GM12873 (cell line): ENCODE data around the gene CALM1.

ENCODE experiments used
- TF ChIP-seq, protein P1 (sequence below): IDR thresholded peaks from 2 replicates; pipeline ENCODE4 v1.5.1; 2012; ENCODE audit warnings: low read depth, mild to moderate bottlenecking, moderate library complexity, low read length, control low read depth; ENCODE audit not compliant: insufficient read depth; ENCODE audit errors: missing control alignments

Gene CALM1

GRCh38 chr14:90396341-90397339, at the start of gene CALM1:
TSS of gene CALM1 (plus strand) at chr14:90397029. CDS start at chr14:90397231, 202 bp downstream.
- TF ChIP-seq, protein P1, sequence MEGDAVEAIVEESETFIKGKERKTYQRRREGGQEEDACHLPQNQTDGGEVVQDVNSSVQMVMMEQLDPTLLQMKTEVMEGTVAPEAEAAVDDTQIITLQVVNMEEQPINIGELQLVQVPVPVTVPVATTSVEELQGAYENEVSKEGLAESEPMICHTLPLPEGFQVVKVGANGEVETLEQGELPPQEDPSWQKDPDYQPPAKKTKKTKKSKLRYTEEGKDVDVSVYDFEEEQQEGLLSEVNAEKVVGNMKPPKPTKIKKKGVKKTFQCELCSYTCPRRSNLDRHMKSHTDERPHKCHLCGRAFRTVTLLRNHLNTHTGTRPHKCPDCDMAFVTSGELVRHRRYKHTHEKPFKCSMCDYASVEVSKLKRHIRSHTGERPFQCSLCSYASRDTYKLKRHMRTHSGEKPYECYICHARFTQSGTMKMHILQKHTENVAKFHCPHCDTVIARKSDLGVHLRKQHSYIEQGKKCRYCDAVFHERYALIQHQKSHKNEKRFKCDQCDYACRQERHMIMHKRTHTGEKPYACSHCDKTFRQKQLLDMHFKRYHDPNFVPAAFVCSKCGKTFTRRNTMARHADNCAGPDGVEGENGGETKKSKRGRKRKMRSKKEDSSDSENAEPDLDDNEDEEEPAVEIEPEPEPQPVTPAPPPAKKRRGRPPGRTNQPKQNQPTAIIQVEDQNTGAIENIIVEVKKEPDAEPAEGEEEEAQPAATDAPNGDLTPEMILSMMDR = no peak

GRCh38 chr14:90348270-90348669, 48.6 kb upstream of the CALM1 start:
- TF ChIP-seq, protein P1 = no peak

- TF ChIP-seq, protein P1 = no peak
These were observed 47.1 kb upstream of the CALM1 start for GRCh38 chr14:90349739-90350138.

- TF ChIP-seq, protein P1 = no peak
These were observed 42.1 kb upstream of the CALM1 start for GRCh38 chr14:90354551-90355298.

- TF ChIP-seq, protein P1 = no peak
These were observed 41.0 kb upstream of the CALM1 start for GRCh38 chr14:90355540-90356518.

DNA sequence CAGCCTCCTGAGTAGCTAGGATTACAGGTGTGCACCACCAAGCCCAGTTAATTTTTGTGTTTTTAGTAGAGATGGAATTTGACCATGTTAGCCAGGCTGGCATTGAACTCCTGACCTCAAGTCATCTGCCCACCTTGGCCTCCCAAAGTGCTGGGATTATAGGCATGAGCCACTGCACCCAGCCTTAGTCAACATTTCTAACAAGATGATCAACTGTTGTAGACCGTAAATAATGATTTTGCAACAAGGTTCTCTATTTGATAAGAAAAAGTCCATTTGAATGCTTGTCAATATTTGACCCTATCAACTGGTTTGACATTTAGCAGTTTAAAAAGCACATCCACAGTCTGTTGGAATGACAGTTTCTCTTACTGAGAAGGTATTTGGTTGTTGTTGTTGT, 39.9 kb upstream of the CALM1 start:
- TF ChIP-seq, protein P1 = no peak

DNA sequence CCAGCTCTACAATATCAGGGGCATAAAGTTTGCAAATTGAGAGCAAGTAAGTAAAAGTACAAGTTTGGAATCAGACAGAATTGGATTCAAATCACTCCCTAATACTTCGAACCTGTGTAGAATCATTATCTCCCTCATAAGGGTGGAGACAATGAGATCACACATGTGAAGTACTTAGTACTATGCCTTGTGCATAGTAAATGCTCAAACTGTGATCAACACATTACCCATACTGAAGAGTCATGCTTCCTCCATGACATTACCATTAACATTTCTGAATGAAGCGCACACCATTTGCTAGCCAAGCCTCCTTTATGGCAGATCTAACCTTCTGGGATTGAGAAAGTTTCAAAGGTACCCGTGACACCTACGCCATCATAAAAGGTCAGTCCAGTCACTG, 38.5 kb upstream of the CALM1 start:
- TF ChIP-seq, protein P1 = no peak
